Cortex of kidney (tissue), 1 donor: ENCODE measurements around the gene LRIT3.

ENCODE experiments used
- DNase-seq: peaks from one replicate; lab custom pipeline; 2025; lab: John Stamatoyannopoulos, UW

LRIT3 gene

DNA sequence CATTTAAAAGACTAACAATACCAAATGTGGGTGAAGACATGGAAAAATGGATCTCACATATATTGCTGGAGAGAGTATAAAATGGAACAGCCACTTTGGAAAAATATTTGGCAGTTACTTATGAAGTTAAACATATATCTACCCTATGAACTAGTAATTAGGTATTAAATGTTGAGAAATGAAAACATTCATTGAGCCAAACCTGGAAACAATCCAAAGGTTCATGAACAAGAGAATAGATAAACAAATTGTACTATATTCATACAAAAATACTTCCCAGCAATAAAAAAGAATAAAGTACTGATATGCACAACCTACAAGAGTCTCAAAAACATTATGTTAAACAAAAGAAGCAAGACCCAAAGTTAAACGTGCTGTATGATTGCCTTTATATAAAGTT lies 60.8 kb downstream of the LRIT3 start:
- no peak for DNase-seq

DNA sequence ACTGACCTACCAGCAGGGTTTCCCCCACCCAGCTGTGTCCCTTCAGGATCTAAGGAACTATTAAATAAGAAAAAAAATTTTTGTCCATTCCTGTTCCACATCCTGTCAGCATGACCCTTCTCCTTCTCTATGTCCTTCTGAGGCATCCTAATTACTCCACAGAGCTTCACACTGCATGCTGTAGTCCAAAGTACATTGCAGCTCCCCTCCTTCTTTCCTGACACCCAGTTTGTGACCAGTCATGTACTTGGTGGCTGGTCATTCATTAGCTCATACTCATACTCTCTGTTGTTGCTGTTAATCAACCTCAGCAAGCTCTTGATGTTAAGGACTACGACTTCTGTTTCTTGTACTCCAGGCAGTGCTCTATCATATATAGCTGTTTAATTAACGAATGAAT lies 62.3 kb downstream of the LRIT3 start:
- no peak for DNase-seq

DNA sequence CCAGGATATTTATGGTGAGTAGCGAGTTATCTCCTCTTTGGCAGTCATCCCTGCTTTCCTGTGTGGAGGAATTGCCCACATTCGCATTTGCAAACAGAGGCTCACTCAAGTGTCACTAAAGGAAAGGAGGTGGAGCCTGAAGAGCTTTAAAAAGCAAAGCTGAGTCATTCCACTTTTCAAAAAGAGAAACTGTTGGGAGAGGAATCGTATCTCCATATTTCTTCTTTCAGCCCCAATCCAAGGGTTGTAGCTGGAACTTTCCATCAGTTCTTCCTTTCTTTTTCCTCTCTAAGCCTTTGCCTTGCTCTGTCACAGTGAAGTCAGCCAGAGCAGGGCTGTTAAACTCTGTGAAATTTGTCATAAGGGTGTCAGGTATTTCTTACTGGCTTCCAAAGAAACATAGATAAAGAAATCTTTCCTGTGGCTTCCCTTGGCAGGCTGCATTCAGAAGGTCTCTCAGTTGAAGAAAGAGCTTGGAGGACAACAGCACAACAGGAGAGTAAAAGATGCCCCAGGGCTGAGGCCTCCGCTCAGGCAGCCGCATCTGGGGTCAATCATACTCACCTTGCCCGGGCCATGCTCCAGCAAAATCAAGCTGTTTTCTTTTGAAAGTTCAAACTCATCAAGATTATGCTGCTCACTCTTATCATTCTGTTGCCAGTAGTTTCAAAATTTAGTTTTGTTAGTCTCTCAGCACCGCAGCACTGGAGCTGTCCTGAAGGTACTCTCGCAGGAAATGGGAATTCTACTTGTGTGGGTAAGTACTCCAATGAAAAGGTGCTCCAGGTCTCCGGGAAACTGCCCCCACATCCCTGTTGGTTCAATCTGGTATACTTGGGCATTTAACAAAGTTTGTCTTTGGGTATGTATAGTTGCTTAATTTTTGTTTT lies 65.0 kb downstream of the LRIT3 start, which contains the start of gene EGF:
Gene EGF (plus strand): TSS at position 178 of the 890 bp plus-strand sequence. CDS start 453 bp downstream, at position 631.
- no peak for DNase-seq

DNA sequence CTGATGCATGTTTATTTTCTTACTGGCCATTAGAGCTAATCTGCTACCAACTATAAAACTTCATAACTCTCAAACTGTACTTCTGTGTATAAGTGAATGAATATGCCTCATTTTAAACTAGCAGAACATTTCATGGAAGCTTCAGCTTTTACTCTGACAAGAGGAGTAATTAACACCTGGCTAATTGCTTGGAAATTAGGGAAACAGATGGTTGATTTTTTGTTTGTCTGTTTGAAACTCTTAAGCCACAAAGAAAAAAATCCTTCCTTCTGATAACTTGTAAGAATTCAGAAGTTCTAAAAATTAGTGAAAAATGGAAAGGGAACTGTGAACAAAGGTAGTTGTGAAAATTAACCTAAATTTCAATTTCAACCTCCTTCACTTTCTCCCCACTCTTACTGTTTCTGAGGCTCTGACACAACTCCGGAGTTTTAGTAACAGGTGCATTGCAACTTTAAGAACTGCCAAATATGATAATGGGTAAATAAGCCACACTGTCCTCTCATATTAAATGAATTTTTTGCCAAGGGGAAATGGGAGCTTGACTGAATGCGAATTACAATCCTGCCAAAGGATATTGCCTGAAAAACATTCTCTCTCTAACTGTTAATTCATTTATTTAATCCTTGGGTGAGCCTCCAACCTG lies 65.8 kb downstream of the LRIT3 start:
- no peak for DNase-seq

DNA sequence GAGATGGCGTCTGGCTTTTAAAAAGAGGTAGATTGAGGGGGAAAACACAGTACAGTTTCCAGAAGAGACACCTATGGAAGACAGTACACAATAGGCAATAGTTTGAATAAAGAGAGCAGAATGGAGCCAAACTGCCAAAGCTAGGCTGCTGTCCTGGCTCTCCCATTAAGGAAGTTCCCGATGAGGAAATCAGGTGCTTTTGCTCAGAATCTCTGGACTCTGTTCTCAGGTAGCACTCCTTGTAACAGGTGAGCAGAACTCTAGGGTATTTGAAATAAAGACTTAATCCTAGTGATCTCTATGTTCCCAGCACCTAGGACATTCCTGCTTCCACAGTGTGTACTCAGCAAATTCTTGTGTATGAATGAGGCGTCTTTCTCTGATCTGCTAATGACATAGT lies 66.4 kb downstream of the LRIT3 start:
- DNase-seq = no peak

DNA sequence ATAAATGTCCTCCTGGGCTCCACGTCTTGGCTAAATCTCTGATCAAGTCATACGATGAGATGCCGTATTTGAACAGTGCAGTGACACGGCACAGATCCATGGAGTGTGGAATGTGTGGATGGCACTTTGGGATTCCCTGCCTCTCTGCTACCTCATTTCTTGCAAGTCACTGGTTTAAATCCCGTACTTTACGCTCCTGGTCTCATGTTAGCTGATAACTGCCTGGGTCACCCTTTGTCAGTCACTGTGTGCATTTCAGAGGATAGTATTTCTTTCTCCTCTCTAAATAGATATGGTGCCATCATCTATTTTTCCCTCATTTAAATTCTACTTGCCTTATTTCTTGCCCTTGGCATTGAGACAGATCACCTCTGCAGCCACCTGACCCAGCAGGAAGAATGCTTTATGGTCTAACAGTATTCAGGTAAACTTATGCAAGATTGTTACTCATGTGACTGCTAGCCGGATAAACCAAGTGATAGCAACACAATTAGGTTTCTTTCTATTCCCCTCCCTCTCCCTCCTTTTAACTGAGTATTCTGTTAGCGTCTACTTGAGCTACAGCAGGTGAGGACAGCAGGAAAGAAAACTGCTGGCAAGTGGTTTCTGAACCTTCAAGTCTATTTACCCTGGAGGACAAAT lies 67.6 kb downstream of the LRIT3 start:
- DNase-seq = no peak

DNA sequence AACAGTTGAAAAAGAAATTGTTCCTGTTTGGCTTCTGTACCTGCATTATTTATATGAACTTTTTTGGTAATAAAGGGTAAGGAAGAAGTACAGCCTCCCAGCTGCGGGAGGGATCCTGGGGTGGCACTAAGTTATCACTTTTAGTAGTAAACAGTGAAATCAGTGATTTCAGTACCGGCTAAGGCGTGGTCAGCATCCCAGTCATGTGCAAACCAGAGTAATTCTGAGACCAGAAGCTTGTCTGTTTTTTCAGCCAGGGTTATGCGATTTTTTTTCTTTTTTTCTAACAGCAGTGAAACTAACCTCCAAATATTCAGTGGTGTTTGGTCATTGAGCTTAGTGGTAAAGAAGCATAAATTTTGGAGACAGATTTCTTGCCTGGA lies 68.1 kb downstream of the LRIT3 start:
- no peak for DNase-seq

DNA sequence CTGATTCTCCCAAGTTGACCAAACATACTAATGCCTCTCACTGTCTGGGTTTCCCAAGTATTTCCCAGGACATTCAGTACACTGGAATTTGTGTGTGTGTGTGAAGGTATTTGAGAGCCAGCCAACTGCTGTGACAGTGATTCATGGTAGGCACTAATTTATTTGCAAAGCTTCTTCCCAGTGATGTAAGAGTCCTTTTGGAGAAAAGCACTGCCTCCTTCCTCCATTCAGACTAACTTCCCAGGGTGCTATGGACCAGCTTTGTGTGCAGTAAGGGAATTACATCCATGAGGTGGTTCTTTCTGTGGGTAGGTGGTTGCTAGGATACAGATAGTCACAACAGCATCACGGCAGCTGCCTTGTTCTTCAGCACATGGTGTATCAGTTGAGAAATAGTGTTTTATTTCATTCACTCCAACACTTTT lies 73.5 kb downstream of the LRIT3 start:
- no peak for DNase-seq
